ENCODE results near the gene MRPL51.
"Not testable (repeated sequence)": the region's sequence is repeated elsewhere in the genome, so short reads cannot be mapped to it uniquely, and the experiment has no call there.

MRPL51 gene

DNA sequence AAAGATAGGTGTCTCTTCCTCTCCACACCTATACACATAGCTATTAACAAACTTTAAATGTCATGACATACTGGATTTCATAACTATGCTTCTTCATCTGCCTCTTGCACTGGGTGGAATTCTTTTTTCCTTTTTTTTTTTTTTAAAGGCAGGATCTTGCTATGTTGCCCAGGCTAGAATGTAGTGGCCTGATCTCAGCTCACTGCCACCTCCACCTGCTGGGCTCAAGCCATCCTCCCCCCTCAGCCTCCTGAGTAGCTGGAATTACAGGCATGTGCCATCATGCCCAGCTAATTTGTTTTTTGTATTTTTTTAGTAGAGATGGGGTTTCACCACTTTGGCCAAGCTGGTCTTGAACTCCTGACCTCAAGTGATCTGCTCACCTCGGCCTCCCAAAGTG, 4.8 kb downstream of the MRPL51 start:
- no peak for ATAC-seq
- no peak for DNase-seq

DNA sequence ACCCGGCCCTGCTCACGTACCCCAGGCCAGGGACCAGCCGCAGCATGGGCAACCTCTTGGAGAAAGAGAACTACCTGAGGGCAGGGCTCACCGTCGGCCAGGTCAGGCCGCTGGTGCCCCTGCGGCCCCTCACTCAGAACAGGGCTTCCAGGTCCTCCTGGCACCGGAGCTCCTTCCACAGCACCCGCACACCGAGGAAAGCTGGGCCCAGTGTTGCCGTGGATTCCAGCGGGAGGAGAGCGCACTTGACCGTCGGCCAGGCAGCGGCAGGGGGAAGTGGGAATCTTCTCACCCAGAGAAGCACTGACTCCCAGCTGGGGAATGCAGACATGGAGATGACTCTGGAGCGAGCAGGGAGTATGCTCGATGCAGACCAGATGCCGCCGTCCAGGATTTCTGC, 14.6 kb downstream of the MRPL51 start:
- DNase-seq = no peak
- ATAC-seq = no peak

GRCh38 chr12:6477601-6478377, 15.3 kb downstream of the MRPL51 start:
- ATAC-seq, DNase-seq: not testable (repeated sequence)

DNA sequence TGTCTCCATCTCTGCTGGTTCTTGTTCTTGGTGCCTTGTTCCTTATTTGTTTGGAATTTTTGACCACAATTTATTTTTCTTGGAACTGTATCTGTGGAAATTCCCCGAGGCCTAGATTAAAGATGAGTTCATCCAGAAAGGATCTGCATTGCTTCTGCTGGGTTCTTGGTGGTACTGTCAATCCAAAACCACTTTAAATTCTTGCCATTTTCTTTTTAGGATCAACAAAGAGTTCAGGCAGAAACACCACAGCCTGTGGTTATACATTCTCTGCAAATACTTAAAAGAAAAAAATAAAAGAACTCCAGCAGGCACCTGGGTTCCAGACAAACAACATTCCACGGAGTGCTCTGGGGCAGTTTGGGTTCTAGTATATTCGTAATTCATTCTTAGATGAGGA, 16.6 kb downstream of the MRPL51 start:
- DNase-seq = no peak
- ATAC-seq = no peak

DNA sequence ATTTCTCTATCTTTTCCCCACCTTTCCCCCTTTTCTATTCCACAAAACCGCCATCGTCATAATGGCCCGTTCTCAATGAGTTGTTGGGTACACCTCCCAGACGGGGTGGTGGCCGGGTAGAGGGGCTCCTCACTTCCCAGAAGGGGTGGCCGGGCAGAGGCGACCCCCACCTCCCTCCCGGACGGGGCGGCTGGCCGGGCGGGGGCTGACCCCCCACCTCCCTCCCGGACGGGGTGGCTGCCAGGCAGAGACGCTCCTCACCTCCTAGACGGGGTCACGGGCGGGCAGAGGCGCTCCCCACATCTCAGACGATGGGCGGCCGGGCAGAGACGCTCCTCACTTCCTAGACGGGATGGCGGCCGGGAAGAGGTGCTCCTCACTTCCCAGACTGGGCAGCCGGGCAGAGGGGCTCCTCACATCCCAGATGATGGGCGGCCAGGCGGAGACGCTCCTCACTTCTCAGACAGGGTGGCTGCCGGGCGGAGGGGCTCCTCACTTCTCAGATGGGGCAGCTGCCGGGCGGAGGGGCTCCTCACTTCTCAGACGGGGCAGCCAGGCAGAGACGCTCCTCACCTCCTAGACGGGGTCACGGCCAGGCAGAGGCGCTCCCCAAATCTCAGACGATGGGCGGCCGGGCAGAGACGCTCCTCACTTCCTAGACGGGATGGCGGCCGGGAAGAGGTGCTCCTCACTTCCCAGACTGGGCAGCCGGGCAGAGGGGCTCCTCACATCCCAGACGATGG, 17.7 kb downstream of the MRPL51 start:
- ATAC-seq, DNase-seq: not testable (repeated sequence)

- DNase-seq (no peak), ATAC-seq (no peak)
These were observed 20.6 kb downstream of the MRPL51 start for GRCh38 chr12:6472491-6472890.

DNA sequence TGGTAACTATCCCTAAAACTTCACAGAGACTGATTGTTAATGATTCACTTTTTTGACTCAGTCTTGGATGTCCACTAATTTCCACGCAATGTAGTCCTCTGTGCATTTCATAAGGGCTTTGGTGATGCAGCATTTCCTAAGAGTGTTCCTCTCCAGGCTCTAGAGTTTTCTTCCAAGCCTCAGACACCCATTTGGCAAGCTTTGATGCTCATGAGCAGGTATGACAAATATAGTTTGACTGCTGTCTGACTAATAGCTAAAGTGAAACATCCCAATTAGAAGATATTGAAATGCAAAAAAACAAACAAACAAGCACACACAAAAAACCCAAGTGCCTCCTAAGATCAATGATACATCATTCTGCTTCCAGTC, 21.1 kb downstream of the MRPL51 start:
- ATAC-seq (no peak), DNase-seq (no peak)

GRCh38 chr12:6470375-6471163, 22.5 kb downstream of the MRPL51 start, which contains the start of gene VAMP1:
Gene VAMP1 (minus strand): TSS chr12:6470677. CDS start chr12:6470531, 146 bp downstream.
- peak; percentile 94 for ATAC-seq
- DNase-seq = peak; percentile 99

DNA sequence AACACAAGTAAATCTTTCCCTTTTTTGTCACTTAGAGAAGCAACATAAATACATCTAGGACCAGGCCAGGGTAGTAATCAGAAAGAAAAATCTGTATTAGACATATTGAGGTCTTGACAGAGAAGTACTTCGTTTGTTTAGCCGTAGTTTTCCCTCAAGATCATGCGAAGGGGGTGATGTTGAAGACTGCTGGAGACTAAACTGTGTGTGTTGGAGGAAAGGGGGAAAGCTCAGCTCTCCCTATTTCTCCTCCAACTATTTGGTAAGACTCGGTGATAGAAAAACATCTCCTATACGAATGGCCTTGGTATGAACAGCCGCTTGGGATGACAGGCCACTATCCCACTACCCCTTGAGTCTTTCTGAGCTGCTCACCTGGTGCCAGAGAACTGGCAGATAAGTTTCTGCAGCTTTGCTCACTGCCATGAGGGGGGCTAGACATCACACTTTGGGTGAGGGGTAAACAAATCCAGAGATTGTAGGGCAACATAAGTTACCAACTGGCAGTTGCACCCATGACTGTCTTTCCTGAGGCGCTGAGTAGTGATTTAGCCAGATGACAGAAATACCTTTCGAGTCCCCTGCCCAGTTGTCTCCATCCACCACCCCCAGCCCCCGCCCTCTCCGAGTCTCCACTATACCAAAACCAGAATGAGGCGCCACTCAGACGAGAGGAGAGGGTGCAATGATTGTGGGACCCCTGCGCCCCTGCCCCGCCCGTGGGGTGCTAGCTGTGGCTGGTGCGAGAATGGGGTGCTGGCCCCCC, 23.3 kb downstream of the MRPL51 start:
- ATAC-seq = no peak
- DNase-seq = no peak

- DNase-seq (no peak), ATAC-seq (no peak)
These were observed 24.0 kb downstream of the MRPL51 start for GRCh38 chr12:6469092-6469491.

- no peak for ATAC-seq
- no peak for DNase-seq
These were observed 24.8 kb downstream of the MRPL51 start for GRCh38 chr12:6468283-6468575.

DNA sequence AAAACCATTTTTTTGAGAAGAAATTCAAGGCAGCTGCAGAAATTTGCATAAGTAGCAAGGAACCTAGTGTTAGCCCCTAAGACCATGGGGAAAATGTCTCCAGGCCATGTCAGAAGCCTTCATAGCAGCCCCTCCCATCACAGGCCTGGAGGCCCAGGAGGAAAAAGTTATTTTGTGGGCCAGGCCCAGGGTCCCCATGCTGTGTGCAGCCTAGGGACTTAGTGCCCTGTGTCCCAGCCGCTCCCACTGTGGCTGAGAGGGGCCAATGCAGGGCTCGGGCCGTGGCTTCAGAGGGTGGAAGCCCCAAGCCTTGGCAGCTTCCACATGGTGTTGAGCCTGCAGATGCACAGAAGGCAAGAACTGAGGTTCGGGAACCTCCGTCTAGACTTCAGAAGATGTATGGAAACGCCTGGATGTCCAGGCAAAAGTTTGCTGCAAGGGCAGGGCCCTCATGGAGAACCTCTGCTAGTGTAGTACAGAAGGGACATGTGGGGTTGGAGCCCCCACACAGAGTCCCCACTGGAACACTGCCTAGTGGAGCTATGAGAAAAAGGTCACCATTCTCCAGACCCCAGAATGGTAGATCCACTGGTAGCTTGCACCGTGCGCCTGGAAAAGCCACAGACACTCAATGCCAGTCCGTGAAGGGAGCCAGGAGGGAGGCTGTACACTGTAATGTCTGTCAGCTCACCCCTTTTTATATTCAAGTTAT, 25.3 kb downstream of the MRPL51 start:
- ATAC-seq, DNase-seq: not testable (repeated sequence)

DNA sequence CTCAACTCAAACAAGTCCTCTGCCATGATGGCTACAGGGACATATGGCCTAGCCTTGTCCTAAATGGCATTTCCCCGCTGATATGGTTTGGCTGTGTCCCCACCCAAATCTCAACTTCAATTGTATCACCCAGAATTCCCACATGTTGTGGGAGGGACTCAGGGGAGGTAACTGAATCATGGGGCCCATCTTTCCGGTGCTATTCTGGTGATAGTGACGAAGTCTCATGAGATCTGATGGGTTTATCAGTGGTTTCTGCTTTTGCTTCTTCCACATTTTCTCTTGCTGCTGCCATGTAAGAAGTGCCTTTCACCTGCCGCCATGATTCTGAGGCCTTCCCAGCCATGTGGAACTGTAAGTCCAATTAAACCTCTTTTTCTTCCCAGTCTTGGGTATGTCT, 26.3 kb downstream of the MRPL51 start:
- ATAC-seq, DNase-seq: not testable (repeated sequence)

- DNase-seq = no peak
- no peak for ATAC-seq
These were observed 26.9 kb downstream of the MRPL51 start for GRCh38 chr12:6466184-6466573.

GRCh38 chr12:6465467-6466183, 27.4 kb downstream of the MRPL51 start:
- no peak for ATAC-seq
- peak; percentile 59 for DNase-seq

GRCh38 chr12:6464531-6464930, 28.5 kb downstream of the MRPL51 start:
- ATAC-seq (no peak), DNase-seq (no peak)

DNA sequence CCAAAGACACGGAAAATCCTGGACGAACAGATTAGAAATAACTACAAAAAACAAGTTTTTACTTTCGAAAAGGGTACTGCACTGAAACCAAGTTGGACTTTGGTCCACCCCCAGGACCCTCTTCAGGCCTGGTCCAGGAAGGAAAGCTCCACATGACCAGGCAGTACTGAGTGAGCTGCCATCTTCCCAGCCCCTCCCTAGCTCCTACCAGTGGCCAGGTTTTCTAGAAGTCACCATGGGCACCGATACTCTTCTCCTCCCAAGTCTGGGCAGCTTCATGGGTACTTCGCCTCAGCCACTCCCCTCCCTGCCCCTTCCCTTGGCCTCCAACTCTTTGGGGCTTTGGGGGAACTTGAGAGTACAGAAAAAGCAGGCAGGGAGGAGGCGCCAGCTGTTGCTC, 29.2 kb downstream of the MRPL51 start:
- ATAC-seq = no peak

GRCh38 chr12:6463216-6463615, 29.8 kb downstream of the MRPL51 start:
- DNase-seq = no peak
- no peak for ATAC-seq

More for the DNA sequence above, 29.2 kb downstream of the MRPL51 start:
- DNase-seq = no peak

GRCh38 chr12:6462234-6462995, 30.6 kb downstream of the MRPL51 start:
- DNase-seq (peak; percentile 59), ATAC-seq (peak; percentile 60)

Data from stimulated activated naive CD8-positive, alpha-beta T cell treated with anti-CD3 and anti-CD28 coated beads, Interleukin-15, Interleukin-2, amounts not matched to agents 100 U/mL and 50 U/mL, for 24 hours (primary cell).